Colon (tissue), 2 donors: ENCODE data around the gene ZCCHC3.

ENCODE experiments used
- FAIRE-seq: peaks from 2 replicates; lab custom pipeline; 2012; peaks lifted over from hg19 to GRCh38; lab: Jason Lieb, UNC
- donor health status: control.
- donor health status: control.

The ZCCHC3 gene

DNA sequence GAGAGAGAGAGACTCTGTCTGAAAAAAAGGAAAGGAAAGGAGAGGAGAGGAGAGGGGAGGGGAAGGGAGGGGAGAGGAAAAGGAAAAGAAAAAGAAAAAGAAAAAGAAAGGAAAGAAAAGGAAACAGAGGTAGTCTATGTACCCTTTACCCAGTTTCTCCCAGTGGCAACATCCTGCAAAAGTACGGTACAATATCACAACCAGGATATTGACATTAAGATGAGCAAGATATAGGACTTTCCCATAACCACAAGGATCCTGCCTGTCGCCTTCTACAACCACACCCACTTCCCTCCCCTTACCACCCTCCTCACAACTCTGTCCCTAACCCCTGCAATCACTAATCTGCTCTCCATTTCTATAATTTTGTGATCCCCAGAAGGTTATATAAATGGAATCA is 10.9 kb upstream of the ZCCHC3 start:
- no peak for FAIRE-seq

DNA sequence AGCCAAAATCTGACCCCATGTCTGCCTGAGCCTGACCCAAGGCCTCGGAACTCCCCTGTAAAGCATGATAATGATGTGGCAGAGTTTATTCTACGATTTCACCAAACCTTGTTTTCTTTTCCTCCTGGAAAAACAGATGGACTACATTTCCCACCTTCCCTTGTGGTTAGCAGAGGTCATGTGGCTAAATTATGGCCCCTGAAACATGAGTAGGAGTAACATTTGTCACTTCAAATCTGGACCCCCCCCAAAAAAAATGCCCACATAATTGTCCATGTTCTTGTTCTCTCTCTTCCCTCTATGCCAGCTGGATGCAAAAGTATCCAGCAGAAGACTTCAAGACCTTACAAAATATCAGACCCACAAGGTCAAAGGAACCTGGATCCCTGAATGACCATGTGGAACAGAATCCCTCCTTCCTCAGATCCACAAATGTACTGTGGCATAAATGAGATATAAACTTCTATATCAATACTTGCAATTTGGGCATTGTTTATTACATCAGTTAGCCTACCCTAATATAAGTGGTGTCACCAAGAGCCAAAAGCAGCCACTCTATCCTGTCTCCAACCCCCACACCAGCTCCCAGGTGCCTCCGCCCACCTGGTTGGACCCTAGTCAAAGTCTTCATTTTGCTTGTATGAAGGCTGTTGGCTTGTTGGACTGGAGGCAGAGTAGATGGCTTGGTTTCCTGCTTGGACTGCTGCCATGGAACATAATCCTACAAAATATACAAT is 8.2 kb upstream of the ZCCHC3 start:
- FAIRE-seq = no peak

DNA sequence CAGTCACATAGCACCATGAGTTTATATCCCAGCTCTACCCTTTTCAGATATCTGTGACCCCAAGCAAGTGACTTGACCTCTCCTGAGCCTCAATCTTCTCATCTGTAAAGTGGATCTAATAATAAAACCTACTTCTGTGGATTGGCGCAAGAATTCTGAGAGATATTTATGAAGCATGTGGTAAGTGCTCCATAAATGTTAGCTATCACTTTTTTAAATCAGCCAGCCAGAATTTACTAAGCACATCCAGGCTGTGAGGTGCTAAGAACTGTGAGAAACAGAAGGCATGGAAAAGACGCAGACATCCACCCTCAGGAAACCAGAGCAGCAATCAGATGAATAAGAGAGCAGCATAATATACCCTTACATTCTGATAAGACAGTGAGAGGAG is 7.7 kb upstream of the ZCCHC3 start:
- no peak for FAIRE-seq

DNA sequence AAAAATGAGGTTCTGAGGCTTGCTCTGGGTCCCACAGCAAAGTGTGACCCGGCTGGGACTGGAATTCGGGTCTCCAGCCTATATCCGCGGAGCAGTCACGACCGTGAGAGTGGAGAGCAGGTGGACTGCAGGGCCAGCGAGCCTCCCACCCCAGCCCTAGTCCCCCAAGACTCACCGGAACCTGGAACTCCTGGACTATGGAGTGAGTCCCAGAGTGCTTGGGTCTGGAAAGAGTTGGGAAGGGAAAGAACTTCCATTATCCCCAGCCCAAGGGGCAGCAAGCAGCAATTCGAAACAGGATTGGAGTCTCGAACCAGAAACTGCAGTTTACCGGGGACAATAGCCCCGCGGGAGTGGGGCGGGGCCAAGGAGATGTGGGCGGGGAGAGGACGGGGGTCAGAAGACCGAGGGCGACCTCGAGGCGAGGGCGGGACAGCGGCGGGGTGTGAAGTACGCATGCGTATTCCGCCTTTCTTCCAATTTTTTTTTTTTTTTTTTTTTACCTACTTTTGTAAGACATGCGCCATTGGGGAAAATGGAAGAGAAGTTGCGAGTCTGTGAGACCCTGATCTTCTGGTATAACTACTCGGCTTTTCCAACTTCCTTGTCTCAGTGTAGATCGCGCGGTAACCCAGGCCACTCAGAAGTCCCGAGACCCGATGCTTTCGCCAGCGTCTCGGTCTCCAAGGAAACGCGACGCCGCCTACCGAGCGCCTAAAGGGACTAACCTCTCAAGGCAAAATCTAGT is 7.1 kb upstream of the ZCCHC3 start, which contains the start of gene C20orf96:
TSS of gene C20orf96 (minus strand) at position 667 of the 748 bp plus-strand sequence. CDS start at position 527, 140 bp downstream.
- no peak for FAIRE-seq

DNA sequence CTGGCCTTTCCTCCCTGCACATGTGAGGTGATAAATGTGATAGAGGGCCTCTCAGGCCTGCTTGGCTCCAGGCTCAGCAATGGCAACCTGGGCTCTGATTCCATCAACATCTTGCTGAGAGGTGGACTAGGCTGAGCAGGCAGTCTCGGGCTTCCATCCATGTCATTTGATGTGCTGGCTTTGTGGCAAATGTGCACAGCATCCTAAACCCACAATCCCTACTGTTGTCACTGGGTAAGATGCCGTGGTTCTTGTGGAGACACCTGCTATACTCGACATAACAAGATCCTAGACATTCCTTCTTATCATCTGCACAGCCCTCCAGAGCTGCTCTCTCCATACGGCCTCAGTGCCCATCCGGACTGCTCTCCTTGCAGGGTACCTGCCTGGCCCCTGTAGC is 2.8 kb upstream of the ZCCHC3 start:
- FAIRE-seq = no peak

DNA sequence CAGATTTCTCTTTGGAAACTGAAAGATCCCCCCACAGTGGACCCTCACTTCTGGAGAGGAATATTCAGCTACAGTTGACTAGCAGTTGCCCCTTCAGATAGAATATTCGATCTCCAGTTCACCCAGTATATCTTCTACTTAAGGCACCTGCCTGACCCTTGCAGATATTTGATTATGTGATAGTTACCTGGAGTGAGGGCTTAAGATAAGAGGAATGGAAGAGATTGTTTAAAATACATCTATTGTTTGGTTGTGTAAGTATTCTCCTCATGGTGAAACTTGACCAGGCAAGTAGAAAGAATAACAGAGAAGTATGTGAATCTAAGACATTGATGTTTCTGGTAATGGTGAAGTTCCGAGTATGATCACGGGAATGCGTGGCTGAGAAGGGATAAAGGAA is 1.6 kb upstream of the ZCCHC3 start:
- FAIRE-seq = no peak

DNA sequence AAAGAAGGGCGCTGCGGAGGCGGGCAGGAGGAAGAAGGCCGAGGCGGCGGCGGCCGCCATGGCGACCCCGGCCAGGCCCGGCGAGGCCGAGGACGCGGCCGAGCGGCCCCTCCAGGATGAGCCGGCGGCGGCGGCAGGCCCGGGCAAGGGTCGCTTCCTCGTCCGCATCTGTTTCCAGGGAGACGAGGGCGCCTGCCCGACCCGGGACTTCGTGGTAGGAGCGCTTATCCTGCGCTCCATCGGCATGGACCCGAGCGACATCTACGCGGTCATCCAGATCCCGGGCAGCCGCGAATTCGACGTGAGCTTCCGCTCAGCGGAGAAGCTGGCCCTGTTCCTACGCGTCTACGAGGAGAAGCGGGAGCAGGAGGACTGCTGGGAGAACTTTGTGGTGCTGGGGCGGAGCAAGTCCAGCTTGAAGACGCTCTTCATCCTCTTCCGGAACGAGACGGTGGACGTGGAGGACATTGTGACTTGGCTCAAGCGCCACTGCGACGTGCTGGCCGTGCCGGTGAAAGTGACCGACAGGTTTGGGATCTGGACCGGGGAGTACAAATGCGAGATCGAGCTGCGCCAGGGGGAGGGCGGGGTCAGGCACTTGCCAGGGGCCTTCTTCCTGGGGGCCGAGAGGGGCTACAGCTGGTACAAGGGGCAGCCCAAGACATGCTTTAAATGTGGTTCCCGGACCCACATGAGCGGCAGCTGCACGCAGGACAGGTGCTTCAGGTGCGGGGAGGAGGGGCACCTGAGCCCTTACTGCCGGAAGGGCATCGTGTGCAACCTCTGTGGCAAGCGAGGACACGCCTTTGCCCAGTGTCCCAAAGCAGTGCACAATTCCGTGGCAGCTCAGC is 780 bp downstream of the ZCCHC3 start:
- FAIRE-seq = no peak

DNA sequence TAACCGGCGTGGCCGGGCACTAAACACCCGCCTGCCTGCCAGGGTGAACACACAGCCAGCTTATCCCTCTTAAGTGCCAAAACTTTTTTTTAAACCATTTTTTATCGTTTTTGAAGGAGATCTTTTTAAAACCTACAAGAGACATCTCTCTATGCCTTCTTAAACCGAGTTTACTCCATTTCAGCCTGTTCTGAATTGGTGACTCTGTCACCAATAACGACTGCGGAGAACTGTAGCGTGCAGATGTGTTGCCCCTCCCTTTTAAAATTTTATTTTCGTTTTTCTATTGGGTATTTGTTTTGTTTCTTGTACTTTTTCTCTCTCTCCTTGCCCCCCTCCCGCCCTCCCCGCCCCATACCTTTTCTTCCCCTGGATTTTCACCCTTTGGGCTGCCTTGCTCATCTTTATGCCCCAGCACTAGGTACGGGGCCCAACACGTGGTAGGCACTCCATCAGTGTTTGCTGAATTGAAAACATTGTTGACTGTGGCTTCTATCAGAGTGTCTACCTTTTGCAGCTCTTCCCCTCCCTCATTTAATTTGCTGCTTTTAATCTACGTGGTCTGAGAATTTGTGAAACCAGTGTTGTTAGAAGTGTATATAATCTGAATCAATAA is 1.5 kb downstream of the ZCCHC3 start:
- FAIRE-seq = no peak

DNA sequence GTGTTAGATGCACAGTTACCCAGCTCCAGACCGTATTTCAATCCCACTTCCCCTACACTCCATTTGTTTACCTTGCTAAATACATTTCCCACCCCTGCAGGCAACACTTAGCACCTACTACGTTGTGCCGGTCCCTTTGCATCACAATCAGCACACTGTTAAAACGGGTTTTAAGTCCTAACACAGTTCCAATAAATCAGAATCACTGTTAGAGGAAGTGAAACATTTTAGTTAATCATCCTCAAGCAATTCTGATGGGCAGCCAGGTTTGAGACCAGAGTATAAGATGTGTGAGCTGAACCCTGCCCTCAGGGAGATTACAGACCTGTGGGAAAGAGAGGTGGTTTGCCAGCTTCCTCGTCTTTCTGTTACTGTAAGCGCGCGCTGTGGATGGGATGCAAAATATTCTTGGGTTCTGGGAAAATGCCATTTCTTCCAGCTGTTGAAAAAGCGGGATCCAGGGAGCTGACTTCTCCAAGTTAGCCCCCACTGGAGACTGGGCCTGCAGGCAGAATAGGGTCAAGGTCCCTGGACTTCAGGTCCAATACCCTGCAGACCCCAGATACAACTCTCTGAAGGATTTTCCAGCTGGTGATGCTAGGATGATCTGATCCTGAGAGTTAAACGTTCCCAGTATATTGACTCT is 3.1 kb downstream of the ZCCHC3 start:
- no peak for FAIRE-seq

DNA sequence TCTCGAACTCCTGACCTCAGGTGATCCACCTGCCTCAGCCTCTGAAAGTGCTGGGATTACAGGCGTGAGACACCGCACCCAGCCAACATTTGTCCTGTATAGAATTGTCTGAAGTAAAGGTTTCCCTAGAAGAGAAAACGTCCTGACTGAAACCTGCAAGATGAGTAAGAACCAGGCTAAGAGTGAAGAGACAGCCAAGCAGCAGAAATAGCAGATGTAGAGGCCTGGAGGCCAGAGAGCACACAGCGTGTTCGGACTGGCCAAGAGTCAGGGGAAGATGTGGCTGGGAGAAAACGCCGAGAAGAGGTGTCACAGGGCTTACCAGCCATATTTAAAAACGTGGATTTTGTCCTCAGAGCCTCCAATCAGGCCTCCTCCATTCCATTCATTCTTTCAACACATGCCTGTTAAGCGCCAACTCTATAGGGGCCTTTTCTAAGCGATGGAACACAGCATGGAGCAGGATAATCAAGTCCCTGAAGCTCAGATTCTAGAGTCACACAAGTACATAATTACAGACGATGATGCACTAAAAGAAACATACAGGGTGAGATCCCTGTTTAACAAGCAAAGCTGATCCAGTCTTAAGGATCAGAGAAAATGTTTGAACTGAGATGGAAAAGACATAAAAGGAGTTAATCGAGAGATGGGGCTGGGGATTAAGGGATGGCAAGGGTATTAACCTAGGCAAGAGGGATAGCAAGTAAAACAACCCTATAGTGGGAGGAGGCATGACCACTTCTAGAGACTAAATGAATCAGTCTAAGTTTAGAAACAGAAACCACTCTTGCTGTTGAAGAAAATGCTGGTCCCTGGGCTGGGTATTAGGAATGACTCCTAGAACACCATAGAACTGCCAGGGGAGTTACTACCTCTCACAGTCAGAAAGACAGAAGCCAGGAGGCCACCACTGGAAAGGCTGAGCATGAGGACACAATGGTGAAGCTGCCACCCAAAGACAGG is 4.8 kb downstream of the ZCCHC3 start:
- no peak for FAIRE-seq

DNA sequence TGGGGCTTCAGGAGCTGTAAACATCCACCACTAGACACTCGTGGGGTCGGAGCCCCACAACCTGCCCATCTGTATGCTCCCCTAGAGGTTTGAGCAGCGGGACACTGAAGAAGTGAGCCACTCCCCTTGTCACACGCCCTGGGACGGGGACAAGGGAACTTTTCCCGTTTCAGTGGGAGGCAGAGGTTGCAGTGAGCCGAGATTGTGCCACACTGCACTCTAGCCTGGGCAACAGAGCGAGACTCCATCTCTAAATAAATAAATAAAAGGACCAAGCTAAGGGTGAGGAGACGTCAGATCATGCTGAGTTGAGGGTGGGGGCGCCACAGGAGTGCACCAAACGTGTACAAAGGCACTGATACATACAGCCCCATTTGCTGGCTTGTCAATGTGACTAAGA is 8.4 kb downstream of the ZCCHC3 start:
- FAIRE-seq = no peak

DNA sequence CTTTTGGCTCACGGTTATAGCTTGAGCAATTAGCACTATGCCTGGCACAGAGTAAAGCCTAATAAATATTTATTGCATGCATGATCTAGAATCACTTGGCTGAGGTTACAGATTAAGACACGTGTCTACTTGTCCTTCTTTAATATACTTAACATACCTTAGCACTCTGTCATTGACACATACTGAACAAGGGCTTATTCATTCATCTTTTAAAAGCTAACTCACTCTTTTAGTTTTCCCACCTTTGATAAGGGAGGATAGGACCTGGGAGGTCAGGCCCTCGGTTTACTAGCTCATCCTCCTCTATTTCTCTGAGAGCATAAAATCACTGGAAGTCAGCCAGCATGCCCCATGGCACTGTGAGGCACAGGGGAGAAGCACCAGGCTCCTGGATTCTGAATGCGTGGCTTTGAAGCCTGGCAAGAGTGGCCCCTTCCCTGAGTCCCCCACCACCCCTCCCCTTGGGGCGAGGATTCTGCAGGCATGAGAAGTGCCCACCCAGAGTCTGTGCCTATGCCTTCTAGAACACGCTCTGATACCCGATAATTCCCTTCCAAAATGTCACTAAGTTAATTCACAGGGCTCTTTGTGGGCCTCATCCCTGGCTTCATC is 11.2 kb downstream of the ZCCHC3 start:
- FAIRE-seq = no peak

DNA sequence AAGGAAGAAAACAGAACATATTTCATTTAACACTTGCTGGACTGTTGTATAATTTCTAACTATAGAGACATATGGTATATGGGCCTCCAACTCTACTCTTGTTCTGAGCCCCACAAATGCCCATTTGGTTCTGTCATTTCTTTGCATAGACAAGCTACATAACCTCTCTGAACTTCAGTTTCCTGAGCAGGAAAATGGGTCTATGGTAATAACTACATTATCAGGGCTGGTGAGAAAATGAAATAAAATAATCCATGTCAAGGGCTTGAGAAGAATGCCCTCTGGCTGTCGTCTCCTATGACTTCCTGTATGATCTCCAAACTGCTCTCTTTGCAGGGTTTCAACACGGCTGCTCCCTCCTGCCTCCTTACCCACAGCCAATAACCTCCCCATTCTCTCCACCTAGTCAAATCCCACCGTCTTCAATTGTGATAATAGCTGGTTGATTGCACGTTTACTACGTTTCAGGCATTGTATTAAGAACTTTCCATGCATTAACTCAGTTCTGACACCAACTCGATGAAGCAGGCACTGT is 12.0 kb downstream of the ZCCHC3 start:
- no peak for FAIRE-seq

DNA sequence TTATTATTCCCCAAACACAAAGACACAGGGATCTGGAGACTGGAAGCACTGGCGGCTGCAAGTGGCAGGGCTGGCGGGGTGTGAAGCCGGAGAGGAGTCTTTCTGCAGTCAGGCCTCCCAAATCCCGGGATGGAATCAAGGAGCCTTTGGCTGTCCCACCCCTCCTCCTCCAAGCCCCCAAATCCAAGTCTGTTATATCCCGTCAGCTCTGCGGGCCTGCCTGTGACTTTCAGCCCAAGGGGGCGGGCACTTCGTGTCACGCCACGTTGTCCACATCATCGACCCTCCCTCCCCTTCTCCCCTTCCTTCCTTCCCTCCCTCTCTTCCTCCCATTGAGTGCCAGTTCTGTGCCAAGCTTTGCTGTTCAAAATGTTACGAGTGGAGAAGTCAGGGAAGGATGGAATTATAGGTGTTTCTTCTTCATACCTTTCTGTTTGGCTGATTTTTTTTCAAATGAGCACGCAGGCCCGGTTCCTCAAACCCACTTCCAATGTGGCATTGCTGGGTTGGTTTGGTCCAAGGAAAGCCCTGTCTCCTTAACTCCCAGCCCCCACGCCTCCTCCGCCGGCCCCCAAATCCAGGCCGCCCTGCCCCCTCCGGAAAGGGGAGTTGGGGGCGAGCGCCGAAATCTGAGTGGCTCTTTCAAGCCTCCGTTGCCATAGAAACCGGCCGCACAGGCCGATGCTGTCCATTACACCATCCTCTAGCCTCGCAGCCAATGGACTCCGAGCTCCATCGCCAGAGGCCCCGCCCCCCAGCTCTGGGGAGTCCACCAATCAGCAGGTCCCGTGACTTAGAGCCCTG is 12.7 kb downstream of the ZCCHC3 start:
- no peak for FAIRE-seq

DNA sequence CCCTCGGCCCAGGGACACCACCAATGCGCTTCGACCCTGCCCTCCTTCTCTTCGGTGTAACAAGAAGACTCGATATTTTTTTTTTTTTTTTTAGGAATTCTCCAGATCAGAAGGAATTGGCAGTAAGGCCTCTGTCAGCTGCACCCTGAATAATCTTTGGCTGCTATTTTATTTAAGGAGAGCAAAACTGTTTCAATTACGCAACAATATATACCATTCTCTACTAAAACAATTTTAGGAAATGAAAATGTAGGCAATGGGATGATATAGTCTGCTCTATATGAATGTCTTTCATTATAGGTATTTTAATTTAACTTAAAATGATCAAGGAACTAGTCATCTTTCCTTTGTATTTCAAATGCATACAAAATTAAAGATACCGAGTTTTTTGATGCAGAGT is 13.3 kb downstream of the ZCCHC3 start:
- no peak for FAIRE-seq

DNA sequence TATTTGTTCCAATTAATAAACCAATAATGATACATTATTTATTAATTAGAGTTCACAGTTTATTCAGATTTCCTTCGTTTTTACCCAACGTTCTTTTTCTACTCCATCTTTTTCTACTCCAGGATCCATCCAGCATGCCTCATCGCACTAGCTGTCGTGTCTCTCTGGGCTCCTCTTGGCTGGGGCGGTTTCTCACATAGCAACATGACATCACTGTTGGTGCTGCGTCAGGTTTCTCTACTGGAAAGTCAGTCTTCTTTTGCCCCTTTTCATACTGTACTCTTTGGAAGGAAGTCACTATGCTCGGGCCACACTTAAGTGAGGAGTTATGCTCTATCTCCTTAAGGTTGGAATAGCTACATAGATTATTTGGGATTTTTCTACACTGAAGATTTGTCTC is 14.2 kb downstream of the ZCCHC3 start:
- no peak for FAIRE-seq

DNA sequence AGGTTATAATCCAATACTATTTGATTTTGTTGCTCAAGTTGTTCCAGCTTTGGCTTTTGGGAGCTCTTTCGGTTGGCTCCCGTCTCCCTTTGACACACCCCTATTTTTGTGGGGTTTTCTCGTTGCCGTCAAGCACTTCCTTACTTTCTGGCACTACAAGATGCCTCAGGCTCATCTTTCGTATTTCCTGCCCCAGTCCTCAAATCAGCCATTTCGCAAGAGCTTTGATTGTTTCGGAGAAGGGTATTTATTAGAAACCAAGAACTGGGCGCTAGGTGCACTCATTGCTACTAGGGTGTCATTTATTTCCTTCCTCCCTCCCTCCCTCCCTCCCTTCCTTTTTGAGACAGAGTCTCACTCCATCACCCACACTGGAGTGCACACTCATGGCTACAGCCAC is 14.7 kb downstream of the ZCCHC3 start:
- no peak for FAIRE-seq

DNA sequence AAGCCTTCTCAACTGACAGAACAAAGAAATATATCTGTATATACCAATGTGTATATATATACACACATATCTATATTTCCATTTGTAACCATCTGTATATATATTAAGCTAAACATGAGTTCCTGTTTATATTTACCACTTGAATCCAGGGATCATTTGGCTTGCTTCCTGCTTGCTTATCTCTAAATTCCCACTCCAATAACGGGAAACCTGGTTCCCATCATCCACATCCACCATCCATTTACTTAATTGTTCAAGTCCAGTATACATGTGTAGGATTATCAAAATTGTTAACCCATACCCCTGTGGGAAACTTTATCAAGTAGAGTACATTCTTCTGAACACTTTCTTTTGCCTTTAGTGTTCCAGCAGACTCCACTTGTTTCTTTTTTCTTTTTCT is 15.5 kb downstream of the ZCCHC3 start:
- no peak for FAIRE-seq

DNA sequence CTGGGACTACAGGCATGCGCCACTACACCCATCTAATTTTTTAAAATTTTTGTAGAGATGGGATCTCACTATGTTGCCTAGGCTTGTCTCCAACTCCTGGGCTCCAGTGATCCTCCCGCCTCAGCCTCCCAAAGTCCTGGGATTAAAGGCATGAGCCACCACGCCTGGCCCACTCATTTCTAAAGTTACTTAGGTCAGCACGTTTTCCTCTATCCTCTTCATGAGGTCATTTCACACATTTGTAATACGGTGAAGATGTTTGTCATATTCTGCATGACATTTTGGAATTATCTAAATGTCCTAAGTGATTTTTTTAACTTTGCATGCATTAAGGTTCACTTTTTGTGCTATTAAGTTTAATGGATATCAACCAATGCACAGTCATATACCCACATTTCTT is 16.0 kb downstream of the ZCCHC3 start:
- no peak for FAIRE-seq
